Stimulated activated CD8-positive, alpha-beta memory T cell treated with anti-CD3 and anti-CD28 coated beads, Interleukin-2, amount 100 ng/mL, for 1 hour (primary cell): ENCODE results near the gene DNAJB6.
"Not testable (repeated sequence)": the region's sequence is repeated elsewhere in the genome, so short reads cannot be mapped to it uniquely, and the experiment has no call there.

ENCODE experiments used
- DNase-seq, 2 donors: peaks; one replicate each; pipeline ENCODE4 v3.0.0-alpha.2; 2020; ENCODE audit warnings: low read depth in 2 of 2

The DNAJB6 gene

DNA sequence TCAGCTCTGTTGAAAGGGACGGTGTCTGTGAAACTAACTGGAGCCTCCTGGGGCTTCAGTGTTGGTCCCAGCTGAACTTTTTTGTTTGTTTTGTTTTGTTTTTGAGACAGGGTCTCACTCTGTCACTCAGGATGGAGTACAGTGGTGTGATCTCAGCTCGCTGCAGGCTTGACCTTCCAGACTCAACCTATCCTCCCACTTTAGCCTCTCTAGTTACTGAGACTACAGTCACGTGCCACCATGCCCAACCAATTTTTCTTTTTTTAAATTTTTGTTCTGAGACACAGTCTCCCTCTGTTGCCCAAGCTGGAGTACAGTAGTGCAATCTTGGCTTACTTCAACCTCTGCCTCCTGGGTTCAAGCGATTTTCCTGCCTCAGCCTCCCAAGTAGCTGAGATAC lies 13.4 kb upstream of the DNAJB6 start:
- DNase-seq = no peak

DNA sequence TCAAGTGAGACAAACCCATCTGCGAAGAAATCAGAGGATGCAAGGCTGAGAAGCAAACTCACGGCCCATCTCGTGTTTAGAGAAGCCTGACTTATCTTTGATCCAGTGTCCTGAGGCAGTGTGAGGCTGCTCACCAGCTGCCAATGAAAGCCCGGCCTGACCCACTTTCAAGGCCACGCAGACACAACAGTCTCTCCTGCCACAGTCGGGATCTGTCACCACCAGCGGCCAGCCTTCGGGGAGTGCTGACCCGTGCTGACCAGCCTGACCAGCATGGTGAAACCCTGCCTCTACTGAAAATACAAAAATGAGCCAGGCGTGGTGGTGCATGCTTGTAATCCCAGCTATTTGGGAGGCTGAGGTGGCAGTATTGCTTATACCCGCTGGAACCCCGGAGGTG lies 7.4 kb upstream of the DNAJB6 start:
- no peak for DNase-seq

DNA sequence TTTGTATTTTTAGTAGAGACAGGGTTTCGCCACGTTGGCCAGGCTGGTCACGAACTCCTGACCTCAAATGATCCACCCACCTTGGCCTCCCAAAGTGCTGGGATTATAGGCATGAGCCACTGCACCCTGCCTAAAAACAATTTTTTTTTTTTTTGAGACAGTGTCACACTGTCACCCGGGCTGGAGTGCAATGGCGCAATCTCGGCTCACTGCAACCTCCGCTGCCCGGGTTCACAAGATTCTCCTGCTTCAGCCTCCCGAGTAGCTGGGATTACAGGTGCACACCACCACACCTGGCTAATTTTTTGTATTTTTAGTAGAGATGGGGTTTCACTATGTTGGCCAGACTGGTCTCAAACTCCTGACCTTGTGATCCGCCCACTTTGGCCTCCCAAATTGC lies 6.2 kb upstream of the DNAJB6 start:
- not testable (repeated sequence) for DNase-seq

DNA sequence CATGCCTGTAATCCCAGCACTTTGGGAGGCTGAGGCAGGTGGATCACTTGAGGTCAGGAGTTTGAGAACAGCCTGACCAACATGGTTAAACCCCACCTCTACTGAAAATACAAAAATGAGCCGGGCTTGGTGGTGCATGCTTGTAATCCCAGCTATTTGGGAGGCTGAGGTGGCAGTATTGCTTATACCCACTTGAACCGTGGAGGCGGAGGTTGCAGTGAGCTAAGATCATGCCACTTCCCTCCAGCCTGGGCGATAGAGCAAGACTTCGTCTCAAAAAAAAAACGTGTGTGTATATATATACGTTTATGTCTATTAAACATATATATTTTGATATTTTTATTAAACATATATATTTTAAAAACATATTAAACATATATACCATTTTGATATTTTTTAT lies 5.8 kb upstream of the DNAJB6 start:
- DNase-seq = not testable (repeated sequence)

DNA sequence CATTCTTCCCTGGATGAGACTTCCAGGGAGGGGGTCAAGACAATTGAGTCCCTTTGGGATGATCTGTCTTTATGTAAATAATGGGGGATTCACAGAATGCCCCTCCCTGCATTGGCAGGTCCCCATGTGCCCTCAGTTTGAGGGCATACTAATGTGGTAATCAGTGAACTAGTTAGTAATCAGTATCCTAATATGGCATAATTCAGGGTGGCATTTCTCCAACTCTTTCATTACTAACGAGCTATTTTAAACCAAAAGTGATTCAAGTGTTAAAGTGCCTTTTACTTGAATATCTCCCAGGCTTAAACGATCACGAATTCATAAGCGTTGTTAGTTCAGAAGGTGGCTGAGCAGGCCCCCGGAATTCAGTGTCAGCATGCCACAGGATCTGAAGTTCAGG lies 1.6 kb upstream of the DNAJB6 start:
- DNase-seq = no peak

DNA sequence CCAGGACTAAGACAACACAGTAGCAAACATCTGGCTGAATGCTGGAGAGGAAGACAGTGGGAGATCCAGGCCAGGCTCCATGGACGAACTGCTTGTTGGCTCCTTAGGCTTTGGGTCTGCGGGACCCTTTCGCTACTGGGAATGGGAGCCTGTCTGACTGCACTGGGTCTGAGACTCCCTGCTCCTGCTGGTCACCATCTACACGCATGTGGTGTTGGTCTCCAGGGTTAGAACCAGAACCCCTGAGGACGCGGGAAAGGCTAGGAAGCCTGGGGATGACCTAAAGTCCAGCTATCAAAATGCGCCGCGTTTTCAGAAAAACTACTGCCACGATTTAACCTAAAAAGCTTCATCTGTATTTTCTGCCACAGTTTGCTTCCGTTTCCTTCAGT lies 817 bp upstream of the DNAJB6 start:
- DNase-seq = no peak

DNA sequence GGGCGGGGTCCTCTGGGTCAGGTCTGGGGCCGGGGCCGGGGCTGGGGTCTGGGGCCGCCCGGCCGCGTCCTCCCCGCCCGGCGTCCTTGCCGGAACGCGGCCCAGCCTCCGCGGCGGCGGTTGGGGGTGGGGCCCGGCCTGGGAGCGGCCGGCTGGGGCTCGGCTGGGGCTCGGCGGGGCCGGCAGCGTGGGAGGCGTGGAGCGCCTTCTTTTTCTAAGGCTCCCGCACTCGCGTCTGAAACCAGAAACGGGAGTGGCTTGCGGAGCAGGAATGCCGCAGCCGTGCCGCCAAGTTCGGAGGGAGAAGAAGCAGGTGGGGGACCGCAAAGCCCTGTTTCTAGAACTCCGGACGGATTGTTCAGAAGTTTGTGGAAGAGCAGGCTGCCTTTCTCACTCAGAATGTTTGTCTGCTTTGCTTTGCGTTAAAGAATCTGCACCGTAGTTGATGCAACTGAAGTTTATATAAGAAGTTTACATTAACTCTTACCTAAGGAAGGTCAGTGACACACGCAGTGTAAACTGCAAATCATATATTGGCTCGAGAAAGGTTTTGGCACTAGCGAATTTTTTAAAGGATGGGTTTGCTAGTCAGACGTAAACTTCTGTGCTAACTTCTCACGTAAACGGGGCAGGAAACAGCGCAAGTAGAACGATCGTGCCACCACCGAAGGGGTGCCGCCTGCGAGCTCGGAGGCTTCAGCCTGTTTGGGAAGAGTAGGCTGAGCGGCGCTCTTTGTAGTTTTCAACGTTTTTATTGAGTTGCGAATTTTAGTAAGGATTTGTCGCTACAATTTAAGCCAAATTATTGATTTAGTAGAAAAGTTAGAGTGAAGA lies 729 bp downstream of the DNAJB6 start:
- peak; percentile 23 to 34 for DNase-seq

DNA sequence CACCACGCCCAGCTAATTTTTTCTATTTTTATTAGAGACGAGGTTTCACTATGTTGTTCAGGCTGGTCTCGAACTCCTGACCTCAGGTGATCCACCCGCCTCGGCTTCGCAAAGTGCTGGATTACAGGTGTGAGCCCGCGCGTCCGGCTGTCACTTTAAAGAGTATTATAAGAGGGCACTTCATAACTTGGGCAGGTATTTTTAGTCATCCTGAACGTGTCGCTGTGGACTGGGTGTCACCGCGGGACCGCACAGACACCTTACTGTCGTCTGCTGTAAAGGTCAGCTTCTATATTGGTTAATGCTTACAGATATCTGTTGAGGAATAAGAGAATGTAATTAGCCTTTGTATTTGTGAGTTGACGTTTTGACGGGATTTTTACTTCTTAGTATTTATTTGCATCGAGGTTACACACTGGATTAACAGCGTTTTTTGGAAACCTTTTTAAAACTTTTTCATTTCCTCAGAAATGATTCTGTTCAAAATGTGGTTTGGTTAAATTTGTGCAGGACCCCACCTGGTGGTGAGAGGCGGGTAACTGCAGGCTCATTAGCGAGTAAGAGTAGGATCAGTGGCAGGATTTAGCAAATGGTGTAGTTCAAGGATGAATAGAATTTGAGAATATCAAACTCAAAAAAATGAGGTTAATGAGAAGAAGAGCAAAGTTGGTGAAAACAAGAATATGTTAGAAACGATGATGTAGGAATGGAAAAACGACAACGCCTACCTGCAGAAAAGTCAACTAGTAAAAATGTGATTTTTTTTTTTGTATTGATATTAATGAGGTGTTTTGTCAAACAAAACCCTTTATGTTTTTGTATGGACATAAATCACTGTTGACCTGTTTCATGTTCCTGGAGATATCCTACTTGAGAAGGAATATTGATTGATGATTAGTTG lies 3.2 kb downstream of the DNAJB6 start:
- peak; percentile 38 to 43 for DNase-seq

DNA sequence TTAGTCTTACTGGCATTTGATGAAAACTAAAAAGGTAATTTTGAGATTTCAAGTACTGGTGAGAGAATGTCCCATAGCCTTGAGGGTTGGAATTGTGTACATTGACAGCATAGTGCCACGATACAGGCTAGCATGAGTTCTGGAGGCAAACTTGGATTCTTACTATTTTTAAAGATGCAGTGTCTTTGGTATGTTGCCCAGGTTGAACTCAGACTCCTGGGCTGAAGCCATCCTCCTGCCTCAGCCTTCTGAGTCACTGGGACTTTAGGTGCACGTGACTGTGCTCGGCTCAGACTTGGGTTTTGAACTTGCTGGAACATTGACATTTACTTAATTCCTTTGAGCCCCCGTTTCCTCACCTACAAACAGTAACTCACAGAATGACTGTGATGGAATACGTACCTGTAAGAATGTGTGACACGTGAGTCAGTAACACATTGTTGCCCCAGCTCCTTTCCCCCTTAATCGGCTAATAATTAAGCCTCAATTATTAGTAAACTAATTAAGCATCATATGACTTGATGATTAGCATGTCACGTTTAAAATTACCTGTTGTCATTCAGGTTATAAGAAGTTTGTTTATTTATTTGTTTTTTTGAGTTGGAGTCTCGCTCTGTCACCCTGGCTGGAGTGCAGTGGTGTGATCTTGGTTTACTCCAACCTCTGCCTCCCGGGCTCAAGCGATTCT lies 10.6 kb downstream of the DNAJB6 start:
- DNase-seq = no peak

DNA sequence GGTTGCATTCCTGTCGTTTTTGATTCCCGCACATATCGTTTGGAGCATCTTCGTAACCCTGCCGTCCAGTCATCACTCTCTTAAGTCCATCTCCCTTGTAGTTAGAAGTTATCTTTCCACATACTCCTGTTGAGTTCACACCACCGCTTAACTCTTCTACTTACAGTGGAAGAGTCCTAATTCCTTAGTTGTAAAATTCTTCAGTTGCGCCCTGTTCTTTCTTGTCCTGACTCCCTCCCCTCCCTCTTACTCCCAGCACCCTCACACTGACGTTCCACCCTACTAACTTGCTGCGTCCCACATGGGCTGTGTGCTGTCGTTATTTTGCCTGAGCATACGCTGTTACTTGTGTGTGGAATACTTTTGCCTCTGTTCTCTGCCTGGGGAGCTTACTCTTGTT lies 11.7 kb downstream of the DNAJB6 start:
- DNase-seq = no peak

DNA sequence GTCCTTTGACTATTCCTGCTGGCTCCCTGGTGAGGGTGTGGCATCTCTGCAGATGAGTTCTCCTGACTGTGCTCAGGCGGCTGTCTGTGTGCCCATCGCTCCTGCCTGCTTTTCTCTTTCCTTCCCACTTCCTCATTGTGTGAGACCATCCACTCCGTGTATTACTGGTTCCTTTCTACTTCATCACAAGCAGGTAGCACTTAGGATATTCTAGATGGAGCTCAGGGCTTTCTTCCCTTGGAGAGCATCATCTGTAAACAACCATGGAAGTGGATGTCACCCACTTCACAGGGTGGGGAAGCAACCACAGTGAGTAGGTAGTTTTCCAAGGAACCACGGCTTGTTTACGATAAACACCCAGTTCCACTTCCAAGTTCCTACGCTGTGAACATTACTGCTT lies 15.7 kb downstream of the DNAJB6 start:
- DNase-seq = no peak

DNA sequence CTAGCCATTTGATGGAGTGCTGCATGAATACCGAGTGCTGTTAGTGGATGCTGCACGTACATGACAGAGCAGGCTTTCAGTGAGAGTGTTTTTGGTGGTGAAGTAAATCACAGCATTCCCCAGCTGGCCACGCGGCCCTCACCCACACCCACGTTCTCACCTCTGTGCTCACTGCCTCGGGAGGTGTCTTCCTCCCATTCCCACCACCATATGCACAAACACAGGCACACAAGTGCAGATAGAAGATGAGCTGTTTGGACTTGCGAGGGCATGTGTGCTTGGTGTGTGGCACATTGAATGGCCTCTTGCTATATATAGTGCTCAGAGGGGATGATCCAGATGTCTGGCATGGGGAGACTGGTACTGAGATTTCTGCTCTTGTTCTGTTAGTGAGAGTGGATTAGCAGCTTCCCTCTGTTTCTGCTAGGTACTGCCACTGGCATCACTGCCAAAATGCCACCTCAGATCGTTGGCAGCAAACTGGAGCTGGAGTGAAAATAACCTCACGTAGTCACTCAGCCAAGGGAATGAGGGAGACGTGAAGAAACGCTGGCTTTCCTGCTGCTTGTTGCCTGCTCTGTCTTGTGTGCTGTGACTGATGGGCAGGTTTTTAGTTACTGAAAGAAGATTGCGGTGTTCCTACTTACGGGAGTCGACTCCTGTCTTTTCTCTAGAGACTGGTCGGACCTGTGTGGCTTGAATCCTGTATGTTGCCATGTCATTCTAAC lies 19.1 kb downstream of the DNAJB6 start:
- DNase-seq = no peak

DNA sequence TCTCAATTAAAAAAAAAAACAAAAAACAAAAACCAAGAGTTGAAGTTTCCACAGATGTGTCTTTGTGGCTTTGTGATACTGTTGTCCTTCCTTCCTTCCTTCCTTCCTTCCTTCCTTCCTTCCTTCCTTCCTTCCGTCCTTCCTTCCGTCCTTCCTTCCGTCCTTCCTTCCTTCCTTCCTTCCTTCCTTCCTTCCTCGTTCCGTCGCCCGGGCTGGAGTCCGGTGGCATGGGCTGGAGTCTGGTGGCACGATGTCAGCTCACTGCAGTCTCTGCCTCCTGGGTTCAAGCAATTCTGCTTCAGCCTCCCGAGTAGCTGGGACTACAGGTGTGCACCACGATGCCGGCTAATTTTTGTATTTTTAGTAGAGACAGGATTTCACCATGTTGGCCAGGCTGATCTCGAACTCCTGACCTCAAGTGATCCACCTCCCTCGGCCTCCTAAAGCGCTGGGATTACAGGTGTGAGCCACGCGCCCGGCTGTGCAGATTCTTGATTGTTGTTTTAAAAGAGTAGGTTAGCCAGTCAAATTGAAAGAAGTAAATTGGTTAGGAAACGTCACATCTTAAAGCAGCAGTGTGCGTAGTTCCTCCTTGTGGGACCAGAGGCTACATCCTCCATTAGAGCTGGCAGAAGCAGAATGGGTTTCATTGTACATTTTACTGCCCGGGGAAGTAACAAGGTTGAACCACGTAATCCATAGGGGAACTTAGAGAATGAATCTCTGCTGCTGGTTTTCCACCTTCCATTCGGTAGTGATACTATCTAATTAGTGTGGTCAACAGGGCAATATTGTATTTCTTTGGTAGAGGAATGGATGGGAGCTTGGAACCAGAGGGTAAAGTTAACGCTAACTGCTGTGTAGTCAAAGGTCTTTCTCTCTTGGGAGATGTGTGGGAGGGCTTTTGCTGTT lies 20.6 kb downstream of the DNAJB6 start:
- DNase-seq = no peak

DNA sequence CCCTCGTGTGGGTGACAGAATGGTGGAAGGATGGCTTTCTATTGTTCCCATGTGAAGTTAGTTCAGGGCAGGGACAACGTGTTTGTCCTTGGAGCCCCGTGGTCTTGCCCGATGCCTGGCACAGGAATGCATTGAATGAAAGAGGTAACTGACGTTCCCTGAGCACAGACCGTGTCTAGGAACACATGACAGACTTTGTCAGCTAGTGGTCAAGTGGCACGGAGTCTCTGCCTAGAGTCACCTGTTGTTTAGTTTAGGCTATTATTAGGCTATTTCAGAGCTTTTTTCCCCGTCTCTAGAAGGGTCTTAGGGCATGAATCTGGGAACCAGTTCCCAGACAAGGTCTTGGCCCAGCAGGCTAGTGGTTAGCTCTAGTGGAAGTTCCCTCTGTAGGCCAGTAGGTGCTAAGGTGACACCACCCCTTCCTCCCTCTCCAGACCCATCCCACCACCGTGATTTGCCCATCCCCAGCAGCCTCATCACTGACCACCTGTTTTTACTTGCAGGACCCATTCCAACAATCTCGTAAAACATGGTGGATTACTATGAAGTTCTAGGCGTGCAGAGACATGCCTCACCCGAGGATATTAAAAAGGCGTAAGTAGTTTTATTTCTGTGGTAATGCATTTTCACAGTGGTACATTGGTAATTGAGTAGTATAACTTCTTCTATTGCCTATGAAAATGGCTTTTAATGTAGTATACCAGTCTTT lies 21.4 kb downstream of the DNAJB6 start:
- DNase-seq = no peak

DNA sequence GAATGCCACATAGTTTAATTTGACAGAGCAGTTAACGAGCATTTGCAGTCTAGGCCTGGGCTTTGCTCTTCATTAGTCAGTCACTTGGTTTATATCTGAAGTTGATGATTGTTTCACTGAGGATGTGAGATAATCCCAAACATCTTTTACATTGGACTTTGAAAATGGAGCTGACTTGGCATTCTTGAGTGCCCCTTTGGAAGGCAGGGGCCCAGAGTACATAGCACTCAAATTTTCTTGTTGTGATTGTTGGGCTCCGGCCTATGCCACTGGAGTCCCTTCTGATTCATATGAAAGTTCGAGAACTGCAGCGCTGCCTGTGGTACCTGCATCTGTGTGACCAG lies 21.9 kb downstream of the DNAJB6 start:
- no peak for DNase-seq

DNA sequence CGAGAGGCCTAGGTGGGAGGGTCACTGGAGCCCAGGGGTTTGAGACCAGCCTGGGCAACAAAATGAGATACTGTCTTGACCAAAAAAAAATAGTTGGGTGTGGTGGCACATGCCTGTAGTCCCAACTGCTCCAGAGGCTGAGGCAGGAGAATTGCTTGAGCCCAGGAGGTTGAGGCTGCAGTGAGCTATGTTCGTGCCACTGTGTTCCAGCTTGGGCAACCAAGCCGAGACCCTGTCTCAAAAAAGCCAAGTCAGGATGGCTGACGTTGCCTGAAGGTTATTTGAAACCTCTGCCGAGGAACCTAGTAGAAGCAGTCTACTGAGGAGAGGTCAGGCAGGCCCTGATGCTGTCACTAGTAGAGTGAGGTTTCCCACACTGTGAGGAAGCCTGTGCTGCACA lies 22.8 kb downstream of the DNAJB6 start:
- no peak for DNase-seq

DNA sequence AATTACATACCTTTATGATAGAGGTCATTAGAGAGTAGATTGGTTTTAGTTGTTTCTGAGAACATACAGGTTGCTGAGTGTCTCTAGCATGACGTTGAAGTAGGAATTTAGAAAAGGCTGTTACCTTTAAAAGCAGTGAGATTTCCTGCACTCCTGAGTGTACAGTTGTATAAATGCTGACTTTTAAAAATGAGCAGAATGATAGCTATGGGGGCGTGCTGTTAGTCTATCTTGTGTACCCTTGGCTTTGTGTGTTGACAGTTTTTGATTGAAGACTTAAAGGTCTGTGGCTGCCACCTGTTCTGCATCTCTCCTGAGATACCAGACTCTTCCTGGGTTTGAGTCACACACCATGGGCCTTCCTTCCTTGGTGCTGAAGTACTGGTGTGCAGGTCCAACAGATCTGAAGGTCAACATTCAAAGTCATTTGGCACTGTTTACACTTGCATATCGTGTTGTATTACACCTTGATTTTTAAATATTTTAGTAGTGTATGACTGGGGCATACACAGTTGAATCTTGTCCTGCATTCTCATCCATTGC lies 23.8 kb downstream of the DNAJB6 start:
- DNase-seq = no peak

DNA sequence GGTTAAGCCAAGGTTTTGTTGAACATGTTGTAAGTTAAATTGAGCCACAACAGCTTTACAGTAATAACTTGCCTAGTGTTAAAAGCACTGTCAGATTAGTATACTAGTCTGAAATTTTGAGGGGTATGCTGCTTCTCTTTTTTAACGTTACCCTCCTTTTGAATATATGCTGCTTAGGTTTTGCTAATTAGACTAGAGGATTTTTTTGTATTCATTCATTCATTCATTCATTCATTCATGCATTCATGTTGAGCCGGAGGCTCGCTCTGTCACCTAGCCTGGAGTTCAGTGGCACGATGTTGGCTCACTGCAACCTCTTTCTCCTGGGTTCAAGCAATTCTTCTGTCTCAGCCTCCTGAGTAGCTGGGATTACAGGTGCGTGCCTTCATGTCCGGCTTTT lies 24.7 kb downstream of the DNAJB6 start:
- DNase-seq = no peak

DNA sequence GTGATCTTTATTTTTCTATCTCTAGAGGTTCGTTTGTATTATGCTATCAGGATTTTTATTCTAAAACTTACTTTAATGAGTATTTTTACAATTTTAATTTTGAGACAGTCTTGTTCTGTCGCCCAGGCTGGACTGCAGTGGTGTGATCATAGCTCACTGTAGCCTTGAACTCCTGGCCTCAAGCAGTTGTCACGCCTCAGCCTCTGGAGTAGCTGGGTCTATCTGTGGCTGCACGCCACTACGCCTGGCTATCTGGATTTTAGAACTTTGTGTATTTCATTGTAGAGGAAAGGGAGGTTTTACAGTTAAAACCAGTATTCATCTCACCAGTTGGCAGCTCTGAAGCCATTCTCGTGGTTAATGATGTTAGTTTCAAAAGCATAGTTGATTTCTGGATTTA lies 25.9 kb downstream of the DNAJB6 start:
- no peak for DNase-seq

DNA sequence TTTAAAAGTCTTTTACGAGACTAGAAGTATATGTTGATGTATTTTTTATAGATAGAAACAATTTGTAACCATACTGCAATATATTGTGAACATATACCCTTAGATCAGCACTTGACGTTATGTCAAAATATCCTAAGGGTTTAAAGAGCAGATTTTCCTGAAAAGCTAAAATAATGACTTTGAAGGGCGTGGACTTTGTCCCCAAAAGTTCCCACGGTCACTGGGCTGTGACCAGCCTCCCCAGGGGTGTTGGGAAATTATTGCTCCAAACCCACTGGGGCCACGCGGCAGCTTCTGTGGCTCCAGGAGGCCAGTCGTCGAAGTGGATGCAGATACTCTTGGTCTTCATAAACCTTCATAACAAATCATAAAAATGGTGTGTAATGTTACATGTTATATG lies 29.9 kb downstream of the DNAJB6 start:
- no peak for DNase-seq
